CD4-positive, alpha-beta T cell treated with Interferon gamma for 1 hour (primary cell): ENCODE measurements around the gene RPS6KC1.
"Not testable (repeated sequence)": the region's sequence is repeated elsewhere in the genome, so short reads cannot be mapped to it uniquely, and the experiment has no call there.

Experiments used
- DNase-seq: peaks from one replicate; pipeline ENCODE4 v3.0.0-alpha.2; 2020

Gene RPS6KC1

DNA sequence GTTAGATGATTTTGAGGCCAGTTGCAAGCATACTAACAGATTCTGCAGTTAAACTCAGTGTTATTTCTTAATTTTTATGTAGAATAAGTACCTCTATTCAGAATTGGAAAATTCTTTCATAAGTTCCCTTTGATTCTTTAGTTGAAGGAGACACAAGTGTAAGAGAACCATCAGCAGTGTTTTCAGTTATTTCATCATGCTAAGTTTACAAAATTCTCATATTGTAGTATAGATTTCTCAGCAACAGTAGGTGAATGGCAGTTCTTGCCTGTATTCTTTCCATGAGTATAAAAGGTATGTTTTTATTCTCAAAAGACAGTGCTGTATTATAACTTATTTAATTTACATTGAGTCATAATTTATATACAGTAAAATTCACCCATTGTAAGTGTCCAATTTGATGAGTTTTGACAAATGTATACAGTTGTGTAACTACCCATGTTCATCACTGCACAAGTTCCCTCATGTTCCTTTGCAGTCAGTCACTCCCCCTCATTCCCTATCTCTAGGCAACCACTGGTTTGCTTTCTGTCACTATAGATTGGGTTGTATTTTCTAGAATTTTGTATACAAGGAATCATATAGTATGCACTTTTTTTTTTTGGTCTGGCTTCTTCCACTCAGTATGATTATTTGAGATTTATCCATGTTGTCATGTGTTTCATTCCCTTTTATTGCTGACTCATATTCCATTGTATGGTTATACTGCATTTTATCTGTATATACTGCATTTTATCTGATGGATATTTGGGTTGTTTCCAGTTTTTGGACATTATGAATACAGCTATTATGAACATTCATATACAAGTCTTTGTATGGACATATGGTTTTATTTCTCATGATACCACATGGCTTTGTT is 3.9 kb downstream of the RPS6KC1 start:
- no peak for DNase-seq

- DNase-seq: no peak
Measured at GRCh38 chr1:213055767-213056166, 4.7 kb downstream of the RPS6KC1 start.

DNA sequence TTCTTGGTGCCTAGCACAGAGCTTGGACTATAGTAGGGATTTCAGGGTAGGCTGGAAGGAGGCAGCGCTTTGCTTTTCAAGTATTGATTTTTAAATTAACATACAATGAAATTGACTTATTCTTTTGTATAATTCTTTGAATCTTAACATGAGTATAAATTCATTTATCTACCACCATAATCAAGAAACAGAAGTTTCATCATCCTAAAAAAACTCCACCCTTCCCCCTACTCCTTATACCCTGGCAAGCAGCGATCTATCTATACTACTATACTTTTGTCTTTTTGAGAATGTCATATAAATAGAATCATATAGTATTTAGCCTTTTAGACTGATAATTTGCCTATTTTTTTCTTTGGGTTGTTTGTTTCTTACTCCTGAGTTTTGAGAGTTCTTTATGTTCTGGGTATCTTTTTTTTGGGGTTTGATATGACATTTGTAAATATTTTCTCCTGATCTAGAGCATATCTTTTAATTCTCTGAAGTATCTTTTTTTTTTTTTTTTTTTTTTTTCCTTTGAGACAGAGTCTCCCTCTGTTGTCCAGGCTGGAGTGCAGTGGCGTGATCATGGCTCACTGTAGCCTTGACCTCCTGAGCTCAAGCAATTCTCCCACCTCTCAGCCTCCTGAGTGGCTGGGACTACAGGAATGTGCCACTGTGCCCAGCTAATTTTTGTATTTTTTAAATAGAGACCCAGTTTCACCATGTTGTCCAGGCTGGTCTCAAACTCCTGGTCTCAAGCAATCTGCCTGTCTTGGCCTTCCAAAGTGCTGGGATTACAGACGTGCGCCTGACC is 6.4 kb downstream of the RPS6KC1 start:
- no peak for DNase-seq

DNA sequence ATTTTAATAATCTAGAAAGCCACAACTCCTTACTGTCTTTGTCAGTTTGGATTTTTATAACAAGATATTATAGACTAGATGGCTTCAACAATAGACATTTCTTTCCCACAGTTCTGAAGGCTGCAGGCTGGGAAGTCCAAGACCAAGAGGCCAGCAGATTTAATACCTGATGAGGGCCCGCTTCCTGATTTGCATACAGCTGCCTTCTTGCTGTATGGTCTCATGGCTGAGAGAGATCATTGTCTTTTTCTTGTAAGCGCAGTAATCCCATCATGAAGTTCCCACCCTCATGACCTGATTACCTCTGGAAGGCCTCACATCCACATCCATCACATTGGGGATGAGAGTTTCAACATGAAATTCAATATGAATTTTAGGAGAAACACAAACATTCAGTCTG is 9.8 kb downstream of the RPS6KC1 start:
- no peak for DNase-seq

- DNase-seq: no peak
Measured at GRCh38 chr1:213061263-213061662, 10.2 kb downstream of the RPS6KC1 start.

GRCh38 chr1:213065800-213066199 is 14.8 kb downstream of the RPS6KC1 start:
- DNase-seq: no peak

GRCh38 chr1:213066363-213066762 is 15.3 kb downstream of the RPS6KC1 start:
- DNase-seq: no peak

GRCh38 chr1:213067352-213067751 is 16.3 kb downstream of the RPS6KC1 start:
- no peak for DNase-seq

GRCh38 chr1:213070406-213070805 is 19.4 kb downstream of the RPS6KC1 start:
- DNase-seq: peak; percentile 1

DNA sequence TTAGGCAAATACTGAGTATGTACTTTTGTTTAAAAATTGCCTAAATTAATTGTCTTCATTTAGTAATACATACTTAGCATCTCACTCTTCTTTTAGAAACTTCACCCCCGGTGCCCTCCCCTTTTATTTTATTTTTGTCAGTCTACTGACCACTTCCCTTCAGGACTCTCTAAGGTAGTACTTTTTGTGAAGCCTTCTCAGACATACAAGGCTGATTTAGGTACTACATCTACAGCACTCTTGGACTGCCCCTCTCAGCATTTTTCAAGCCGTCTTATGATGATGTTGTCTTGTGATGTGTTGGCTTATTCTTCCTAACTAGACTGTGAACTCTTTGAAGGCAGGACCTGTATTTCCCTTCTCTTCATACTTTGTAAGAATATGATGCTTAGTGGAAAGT is 24.7 kb downstream of the RPS6KC1 start:
- no peak for DNase-seq

DNA sequence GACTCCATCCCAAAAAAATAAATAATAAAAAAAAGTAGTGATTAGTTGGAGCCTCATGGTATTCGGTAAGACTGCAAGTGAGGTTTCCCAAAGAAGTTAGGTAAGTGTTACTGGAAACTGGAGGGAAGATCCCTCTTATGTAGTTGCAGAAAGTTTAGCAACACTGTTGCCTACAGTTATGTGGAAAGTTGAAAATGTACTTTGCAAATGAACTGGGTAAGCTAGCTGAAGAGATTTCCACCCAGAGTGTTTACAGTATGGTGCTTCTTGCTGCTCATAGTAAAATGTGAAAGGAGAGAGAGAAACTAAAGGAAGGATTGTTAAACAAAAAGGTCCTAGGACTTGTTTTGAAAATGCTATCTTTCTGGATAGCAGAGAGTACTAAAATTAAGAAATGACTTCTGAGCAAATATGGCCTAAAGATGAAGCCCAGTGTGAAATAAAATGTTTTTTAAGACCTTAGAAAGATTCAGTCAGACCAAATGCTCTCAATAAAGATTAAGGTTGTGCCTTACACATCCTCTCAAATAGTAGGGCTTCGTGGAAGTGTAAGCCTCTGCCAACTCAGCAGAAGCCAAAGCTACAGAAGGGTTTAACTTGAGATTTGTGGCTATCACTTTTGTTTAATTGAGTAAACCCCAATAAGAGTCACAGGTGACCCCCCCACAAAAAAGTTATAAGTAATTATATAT is 31.5 kb downstream of the RPS6KC1 start:
- no peak for DNase-seq

DNA sequence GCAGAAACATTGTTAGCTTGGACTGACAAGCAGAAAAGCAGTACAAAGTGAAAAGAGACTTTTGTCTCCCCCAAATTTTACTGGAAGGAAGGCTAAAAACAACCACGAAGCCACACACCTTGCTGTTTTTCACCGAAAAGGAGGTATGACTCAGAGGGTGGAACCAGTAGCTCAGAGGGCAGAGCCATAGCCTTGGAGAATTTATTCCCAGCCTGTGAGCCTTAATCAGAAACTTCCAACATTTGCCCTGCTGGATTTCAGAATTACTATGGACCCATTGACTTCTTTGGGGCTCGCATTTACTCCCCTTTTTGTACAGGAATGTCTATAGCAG is 32.0 kb downstream of the RPS6KC1 start:
- no peak for DNase-seq

DNA sequence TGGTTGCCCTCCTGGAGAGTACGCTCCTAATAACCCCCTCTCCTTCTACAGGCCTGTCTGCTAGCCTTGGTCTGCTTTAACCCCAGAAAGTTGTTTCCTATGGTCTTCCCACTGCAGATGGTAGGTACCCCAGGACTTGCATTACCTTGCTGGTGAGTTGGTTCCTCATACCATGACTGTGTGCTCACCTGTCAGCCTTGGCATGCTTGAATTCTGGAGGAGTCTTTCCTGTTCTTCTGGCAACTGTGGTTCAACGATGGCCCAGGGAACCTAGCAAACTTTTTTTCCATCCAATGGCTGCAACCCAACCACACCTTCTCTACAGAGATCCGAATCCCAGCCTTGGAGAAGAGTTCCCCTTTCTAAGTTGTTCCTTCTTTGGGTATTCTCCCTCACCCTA is 36.9 kb downstream of the RPS6KC1 start:
- DNase-seq: no peak

- DNase-seq: no peak
Measured at GRCh38 chr1:213089924-213090677, 39.1 kb downstream of the RPS6KC1 start.

DNA sequence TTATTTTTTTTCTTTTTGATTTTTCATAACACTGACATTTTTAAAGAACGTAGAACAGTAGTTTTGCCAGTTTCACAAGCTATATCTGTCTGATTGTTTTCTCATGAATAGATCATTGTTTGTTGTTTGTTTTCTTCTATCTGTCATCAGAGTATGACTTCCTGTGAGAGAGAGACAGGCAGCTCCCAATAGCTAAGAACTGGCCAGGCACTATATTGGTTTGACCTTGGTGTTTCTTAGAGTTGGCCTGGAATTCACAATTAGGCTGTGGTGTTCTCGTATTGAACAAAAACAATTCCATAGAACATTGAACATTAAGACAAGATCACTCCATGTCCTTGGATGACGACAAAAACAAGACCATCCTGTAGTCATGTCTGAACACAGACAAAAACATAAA is 43.4 kb downstream of the RPS6KC1 start:
- DNase-seq: no peak

GRCh38 chr1:213095467-213095866 is 44.4 kb downstream of the RPS6KC1 start:
- DNase-seq: no peak

GRCh38 chr1:213099682-213100399 is 48.8 kb downstream of the RPS6KC1 start:
- no peak for DNase-seq

DNA sequence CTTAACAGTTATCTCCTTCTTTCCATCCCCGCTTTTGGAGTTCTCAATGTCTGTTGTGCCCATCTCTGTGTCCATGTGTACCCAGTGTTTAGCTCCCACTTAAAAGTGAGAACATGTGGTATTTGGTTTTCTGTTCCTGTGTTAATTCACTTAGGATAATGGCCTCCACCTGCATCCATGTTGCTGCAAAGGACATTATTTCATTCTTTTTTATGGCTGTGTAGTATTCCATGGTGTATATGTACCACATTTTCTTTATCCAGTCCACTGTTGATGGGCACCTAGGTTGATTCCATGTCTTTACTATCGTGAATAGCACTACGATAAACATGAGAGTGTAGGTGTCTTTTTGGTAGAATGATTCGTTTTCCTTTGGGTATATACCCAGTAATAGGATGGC is 49.5 kb downstream of the RPS6KC1 start:
- DNase-seq: not testable (repeated sequence)

DNA sequence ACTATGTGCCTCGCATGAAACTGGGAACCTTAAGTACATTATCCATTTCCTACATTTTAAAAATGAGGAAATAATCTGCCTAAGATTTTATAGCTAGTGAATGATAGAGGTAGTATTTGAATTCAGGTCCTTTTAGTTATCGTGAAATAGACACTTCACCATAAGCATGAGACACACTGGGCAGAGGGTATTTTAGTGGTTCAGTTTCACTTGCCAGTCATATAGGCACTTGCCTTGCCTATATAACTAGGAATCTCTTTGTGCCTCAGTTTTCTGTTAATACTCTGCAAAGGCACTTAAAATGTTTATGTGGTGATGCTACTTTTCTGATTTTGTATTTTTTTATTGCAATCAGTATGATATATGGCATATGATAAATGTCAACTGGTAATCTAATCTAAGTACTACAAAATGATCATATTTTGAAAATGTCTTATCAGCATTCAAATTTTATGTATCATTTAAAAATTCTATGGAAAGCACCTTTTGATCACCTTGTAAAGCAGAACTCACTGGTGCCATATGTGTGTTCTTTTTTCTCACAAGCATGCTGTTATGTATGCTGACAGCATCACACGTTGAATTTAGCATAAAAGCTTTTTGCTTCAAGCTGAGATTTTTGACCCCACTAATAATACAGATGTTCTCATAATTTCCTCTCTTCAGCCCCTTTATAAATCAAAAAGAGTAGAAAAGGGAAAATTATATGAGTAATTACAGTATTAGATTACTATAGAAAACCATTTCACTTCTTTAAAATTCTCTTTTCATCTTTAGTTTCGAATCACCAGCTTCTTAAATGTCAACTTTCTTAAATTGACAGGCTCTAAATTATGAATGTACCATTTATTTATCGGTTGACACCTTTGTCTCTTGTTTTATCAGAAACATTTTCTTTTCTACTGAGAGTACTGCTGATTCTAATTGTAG is 52.6 kb downstream of the RPS6KC1 start:
- DNase-seq: no peak

- DNase-seq: no peak
Measured at GRCh38 chr1:213104604-213105003, 53.6 kb downstream of the RPS6KC1 start.

DNA sequence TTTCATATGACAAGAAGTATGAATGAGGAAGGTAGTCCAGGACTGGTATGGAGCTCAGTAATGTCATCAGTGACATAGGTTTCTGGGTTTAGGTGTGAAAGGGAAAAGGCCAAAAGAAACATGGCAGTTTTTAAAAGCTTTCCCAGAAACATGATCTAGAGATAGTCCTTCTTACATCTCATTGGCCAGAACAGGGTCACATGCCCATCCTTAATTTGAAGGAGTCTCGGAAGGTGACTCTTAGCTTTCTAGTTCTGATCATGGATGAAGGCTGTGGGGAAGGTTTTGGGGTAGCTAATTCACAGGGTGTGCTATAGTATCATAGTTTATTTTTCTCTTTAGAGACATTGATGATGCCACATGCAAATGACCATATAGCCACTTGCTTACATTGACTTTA is 55.3 kb downstream of the RPS6KC1 start:
- DNase-seq: no peak
